ENCODE results near the gene TNRC18. TPM values are rescaled to one million over a fixed set of nuclear protein-coding genes. Genes with fewer than 3 reads are reported as not detected.
"Not testable (repeated sequence)": the region's sequence is repeated elsewhere in the genome, so short reads cannot be mapped to it uniquely, and the experiment has no call there.

Gene TNRC18
- total and polyA plus RNA-seq, 9 of the 15 experiments (the other 6 are each of a cell fraction or from before 2014, with no cell fraction given), result 0.03 to 43.2 (median 18.0) TPM

GRCh38 chr7:5365976-5366625, 57.5 kb downstream of the TNRC18 start (continued):
- TF ChIP-seq MYC (IDR thresholded peaks at IDR 0.05; ENCODE audit: low read depth, low read length), result peak; percentile 40; the same call in 1 of the 2 replicates
- TF ChIP-seq MYC (CRISPR knock-in tag; IDR thresholded peaks at IDR 0.05; ENCODE audit: borderline replicate concordance, low read depth); ZNF740 (CRISPR knock-in tag; IDR thresholded peaks at IDR 0.05); TEAD4 (CRISPR knock-in tag; IDR thresholded peaks at IDR 0.05; ENCODE audit: borderline replicate concordance): not testable (repeated sequence)
- peak; percentile 82 for TF ChIP-seq ARID2 (IDR thresholded peaks at IDR 0.05)
- 0 out of 4 replicates have a peak, but pooled peaks of 1 of the 2 experiments have one; percentile 23 for TF ChIP-seq ZNF740 (tag; IDR thresholded peaks at IDR 0.05)
- TF ChIP-seq BHLHE40 (IDR thresholded peaks at IDR 0.05; ENCODE audit: low read length), result peak; percentile 26; the same call in 1 of the 2 replicates
- TF ChIP-seq XRCC5 (IDR thresholded peaks at IDR 0.05; ENCODE audit: low read depth, low read length), result 0 out of 2 replicates have a peak, but pooled peaks have one; percentile 23
- peak; percentile 44; the same call in 1 of the 2 replicates for TF ChIP-seq VEZF1 (CRISPR knock-in tag; IDR thresholded peaks at IDR 0.05)
- TF ChIP-seq LCOR (CRISPR knock-in tag; IDR thresholded peaks at IDR 0.05), result peak; percentile 64; the same call in 1 of the 2 replicates
- TF ChIP-seq KAT7 (CRISPR knock-in tag; IDR thresholded peaks at IDR 0.05; ENCODE audit: borderline replicate concordance), result 0 out of 2 replicates have a peak, but pooled peaks have one; percentile 58
- TF ChIP-seq MAZ (CRISPR knock-in tag; conservative IDR thresholded peaks at IDR 0.05 in 1 of 2, IDR thresholded peaks at IDR 0.05 in 1 of 2), result peak in 1 of 2 experiments; percentile 49; a peak in 2 of 4 replicates
- peak; percentile 94 for TF ChIP-seq SMC3 (conservative IDR thresholded peaks at IDR 0.05; ENCODE audit: insufficient read depth, low read depth, low read length)
- peak; percentile 81 to 89 for TF ChIP-seq RAD21 (CRISPR knock-in tag; conservative IDR thresholded peaks at IDR 0.05 in 1 of 2, IDR thresholded peaks at IDR 0.05 in 1 of 2)
- peak; percentile 77 for TF ChIP-seq CC2D1A (IDR thresholded peaks at IDR 0.05)
- TF ChIP-seq DEAF1 (CRISPR knock-in tag; IDR thresholded peaks at IDR 0.05), result peak; percentile 82
- peak; percentile 76; the same call in 1 of the 2 replicates for TF ChIP-seq STAG1 (CRISPR knock-in tag; IDR thresholded peaks at IDR 0.05; ENCODE audit: borderline replicate concordance)
- TF ChIP-seq ZNF384 (IDR thresholded peaks at IDR 0.05; ENCODE audit: low read depth, low read length), result peak; percentile 80
- TF ChIP-seq DPF2 (IDR thresholded peaks at IDR 0.05), result 0 out of 2 replicates have a peak, but pooled peaks have one; percentile 34
- 0 out of 2 replicates have a peak, but pooled peaks have one; percentile 10 for TF ChIP-seq NFE2 (IDR thresholded peaks at IDR 0.05; ENCODE audit: low read depth)
- TF ChIP-seq TEAD4 (IDR thresholded peaks at IDR 0.05; ENCODE audit: low read length), result peak; percentile 23; the same call in 1 of the 2 replicates
